ENCODE data around the gene CABLES1.

CABLES1 gene

DNA sequence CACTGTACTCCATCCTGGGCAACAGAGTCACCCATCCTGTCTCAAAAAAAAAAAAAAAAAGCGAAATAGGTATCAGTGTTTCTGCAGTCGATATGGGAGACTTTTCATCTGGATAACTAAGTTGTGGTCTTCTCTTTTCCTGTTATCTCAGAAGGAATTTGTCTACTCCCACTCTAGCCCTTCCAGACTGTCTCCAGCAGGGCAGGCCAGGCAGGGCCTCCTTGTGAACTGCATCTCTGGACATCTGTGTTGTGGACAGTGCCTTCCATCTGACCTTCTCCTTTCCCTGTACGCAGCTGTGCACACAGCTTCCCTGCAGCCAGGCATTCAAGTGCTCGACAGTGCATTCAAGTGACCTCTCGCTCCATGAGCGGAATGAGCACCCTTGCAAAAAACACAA is 110.2 kb downstream of the CABLES1 start:
- Histone ChIP-seq H3K27me3 (ENCODE audit: insufficient read depth, low read length) (no peaks in the 10 kb centered on the region), H3K36me3 (ENCODE audit: insufficient read depth, low read length) (no peaks in the 10 kb centered on the region; the same call in 1 of the 2 replicates), H3K9me3 (ENCODE audit: low read length) (no peaks in the 10 kb centered on the region), H4K20me1 (ENCODE audit: insufficient read depth, low read length) (no peaks in the 10 kb centered on the region), H3F3A (ENCODE audit: insufficient read depth, low read length) (no peaks in the 10 kb centered on the region), H3K27ac (ENCODE audit: low read depth, low read length, poor library complexity, severe bottlenecking) (no peak overlapping the region), H3K4me1 (ENCODE audit: insufficient read depth, low read length, severe bottlenecking) (peaks cover 44% of the 10 kb centered on the region), H2AFZ (ENCODE audit: low read length) (no peak overlapping the region), H3K9me2 (ENCODE audit: low read depth, low read length) (no peaks in the 10 kb centered on the region), H3K4me3 (ENCODE audit: low read depth, low read length, poor library complexity, severe bottlenecking) (no peak overlapping the region), H3K79me2 (ENCODE audit: insufficient read depth, low read length) (no peaks in the 10 kb centered on the region), H3K9ac (ENCODE audit: low read length) (no peak overlapping the region), H3K4me2 (ENCODE audit: low read length) (no peak overlapping the region)
- TF ChIP-seq EZH2 (IDR thresholded peaks at IDR 0.05; ENCODE audit: borderline replicate concordance, low read length): no peak
- TF ChIP-seq, protein P1, sequence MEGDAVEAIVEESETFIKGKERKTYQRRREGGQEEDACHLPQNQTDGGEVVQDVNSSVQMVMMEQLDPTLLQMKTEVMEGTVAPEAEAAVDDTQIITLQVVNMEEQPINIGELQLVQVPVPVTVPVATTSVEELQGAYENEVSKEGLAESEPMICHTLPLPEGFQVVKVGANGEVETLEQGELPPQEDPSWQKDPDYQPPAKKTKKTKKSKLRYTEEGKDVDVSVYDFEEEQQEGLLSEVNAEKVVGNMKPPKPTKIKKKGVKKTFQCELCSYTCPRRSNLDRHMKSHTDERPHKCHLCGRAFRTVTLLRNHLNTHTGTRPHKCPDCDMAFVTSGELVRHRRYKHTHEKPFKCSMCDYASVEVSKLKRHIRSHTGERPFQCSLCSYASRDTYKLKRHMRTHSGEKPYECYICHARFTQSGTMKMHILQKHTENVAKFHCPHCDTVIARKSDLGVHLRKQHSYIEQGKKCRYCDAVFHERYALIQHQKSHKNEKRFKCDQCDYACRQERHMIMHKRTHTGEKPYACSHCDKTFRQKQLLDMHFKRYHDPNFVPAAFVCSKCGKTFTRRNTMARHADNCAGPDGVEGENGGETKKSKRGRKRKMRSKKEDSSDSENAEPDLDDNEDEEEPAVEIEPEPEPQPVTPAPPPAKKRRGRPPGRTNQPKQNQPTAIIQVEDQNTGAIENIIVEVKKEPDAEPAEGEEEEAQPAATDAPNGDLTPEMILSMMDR (IDR thresholded peaks at IDR 0.05; ENCODE audit: low read length): no peak

DNA sequence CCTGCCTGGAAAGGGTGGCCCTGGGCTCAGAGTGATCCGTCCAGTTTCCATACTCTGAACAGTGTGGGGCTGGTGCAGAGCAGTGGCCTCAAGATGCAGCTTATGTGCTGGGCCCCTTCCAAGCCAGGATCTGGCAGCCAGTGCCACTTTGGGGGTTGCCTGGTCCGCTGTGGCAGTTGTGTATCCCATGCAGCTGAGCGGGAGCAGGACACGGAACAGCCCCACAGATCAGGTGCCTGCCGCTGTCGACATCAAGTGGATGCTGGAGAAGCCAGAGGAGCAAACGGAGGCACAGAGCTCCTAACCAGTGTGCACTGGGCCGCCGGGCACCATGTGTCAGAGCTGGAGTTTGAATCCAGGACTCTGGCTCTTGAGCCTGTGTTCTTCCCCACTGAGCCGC is 112.0 kb downstream of the CABLES1 start:
- peaks cover 25% of the 10 kb centered on the region for H3K4me1 ChIP-seq (ENCODE audit: insufficient read depth, low read length, severe bottlenecking)
- TF ChIP-seq, protein P1 (IDR thresholded peaks at IDR 0.05; ENCODE audit: low read length): no peak
- TF ChIP-seq EZH2 (IDR thresholded peaks at IDR 0.05; ENCODE audit: borderline replicate concordance, low read length): no peak
- H3K79me2 ChIP-seq (ENCODE audit: insufficient read depth, low read length): no peaks in the 10 kb centered on the region
- no peak overlapping the region for H3K4me2 ChIP-seq (ENCODE audit: low read length)
- H3K9ac ChIP-seq (ENCODE audit: low read length): no peak overlapping the region
- no peak overlapping the region for H2AFZ ChIP-seq (ENCODE audit: low read length)
- H3K27ac ChIP-seq (ENCODE audit: low read depth, low read length, poor library complexity, severe bottlenecking): no peak overlapping the region
- no peaks in the 10 kb centered on the region for H4K20me1 ChIP-seq (ENCODE audit: insufficient read depth, low read length)
- no peaks in the 10 kb centered on the region for H3K9me3 ChIP-seq (ENCODE audit: low read length)
- no peaks in the 10 kb centered on the region for H3K27me3 ChIP-seq (ENCODE audit: insufficient read depth, low read length)
- H3F3A ChIP-seq (ENCODE audit: insufficient read depth, low read length): no peaks in the 10 kb centered on the region
- H3K36me3 ChIP-seq (ENCODE audit: insufficient read depth, low read length): no peaks in the 10 kb centered on the region; the same call in 1 of the 2 replicates
- no peaks in the 10 kb centered on the region for H3K9me2 ChIP-seq (ENCODE audit: low read depth, low read length)
- no peak overlapping the region for H3K4me3 ChIP-seq (ENCODE audit: low read depth, low read length, poor library complexity, severe bottlenecking)

DNA sequence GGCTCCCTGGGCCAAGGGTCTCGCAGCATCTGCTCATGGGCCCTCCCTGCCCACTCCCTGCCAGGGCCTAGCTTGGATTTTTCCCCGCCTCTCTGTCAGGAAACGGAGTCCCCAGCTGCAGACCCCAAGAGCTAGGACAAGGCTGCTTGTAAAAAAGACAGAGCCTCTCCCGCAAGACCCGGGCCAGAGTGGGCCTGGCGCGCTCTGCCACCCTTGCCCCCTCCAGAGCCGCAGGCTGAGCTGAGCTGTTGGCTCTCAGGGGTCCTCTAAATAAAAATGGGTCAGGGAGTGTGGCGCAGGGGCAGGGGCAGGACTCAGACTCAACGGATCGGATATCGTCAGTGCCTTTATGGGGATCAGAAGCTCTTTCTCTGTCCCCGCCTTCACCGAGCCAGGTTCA is 112.6 kb downstream of the CABLES1 start:
- Histone ChIP-seq H3F3A (ENCODE audit: insufficient read depth, low read length) (no peaks in the 10 kb centered on the region), H2AFZ (ENCODE audit: low read length) (no peak overlapping the region), H3K4me3 (ENCODE audit: low read depth, low read length, poor library complexity, severe bottlenecking) (no peak overlapping the region), H3K9me3 (ENCODE audit: low read length) (no peaks in the 10 kb centered on the region), H3K27ac (ENCODE audit: low read depth, low read length, poor library complexity, severe bottlenecking) (no peak overlapping the region), H3K4me2 (ENCODE audit: low read length) (no peak overlapping the region), H3K79me2 (ENCODE audit: insufficient read depth, low read length) (no peaks in the 10 kb centered on the region), H4K20me1 (ENCODE audit: insufficient read depth, low read length) (no peaks in the 10 kb centered on the region), H3K27me3 (ENCODE audit: insufficient read depth, low read length) (no peaks in the 10 kb centered on the region), H3K9ac (ENCODE audit: low read length) (no peak overlapping the region), H3K9me2 (ENCODE audit: low read depth, low read length) (no peaks in the 10 kb centered on the region), H3K4me1 (ENCODE audit: insufficient read depth, low read length, severe bottlenecking) (peaks cover 20% of the 10 kb centered on the region), H3K36me3 (ENCODE audit: insufficient read depth, low read length) (no peaks in the 10 kb centered on the region; the same call in 1 of the 2 replicates)
- no peak for TF ChIP-seq EZH2 (IDR thresholded peaks at IDR 0.05; ENCODE audit: borderline replicate concordance, low read length)
- TF ChIP-seq, protein P1 (IDR thresholded peaks at IDR 0.05; ENCODE audit: low read length): no peak

All from OCI-LY1 (cell line).